ENCODE data around the gene TTYH2. TPM values are rescaled to one million over a fixed set of nuclear protein-coding genes. Genes with fewer than 3 reads are reported as not detected.

Gene TTYH2
- polyA plus RNA-seq, 1 of the 3 experiments (the other 2 are of a cell fraction): 16.1 TPM

GRCh38 chr17:74295625-74296547 lies 82.5 kb downstream of the TTYH2 start:
- Histone ChIP-seq H3K9me3 (peaks cover 4% of the 10 kb centered on the region; the same call in 1 of the 2 replicates), H3K9ac (no peak overlapping the region), H3F3A (replicated peaks; ENCODE audit: insufficient read depth) (no peaks in the 10 kb centered on the region), H3K27me3 (ENCODE audit: insufficient read depth) (no peaks in the 10 kb centered on the region), H3K4me2 (no peak overlapping the region), H3K9me2 (no peaks in the 10 kb centered on the region), H3K36me3 (replicated peaks in 1 of 2; ENCODE audit: control insufficient read depth in 1 of 2, insufficient read depth in 2 of 2, low read length in 1 of 2) (no peaks in the 10 kb centered on the region), H3K4me3 (ENCODE audit: low read depth in 2 of 2, low read length in 1 of 2) (no peak overlapping the region), H3K27ac (ENCODE audit: low read depth in 2 of 2, low read length in 1 of 2) (no peak overlapping the region), H3K4me1 (ENCODE audit: control insufficient read depth in 1 of 2, insufficient read depth in 2 of 2, low read depth in 1 of 2, low read length in 1 of 2) (peaks cover 0 to 3% of the 10 kb centered on the region in 2 experiments; a peak in 1 of 4 replicates), H4K20me1 (ENCODE audit: insufficient read depth) (no peaks in the 10 kb centered on the region), H3K79me2 (ENCODE audit: insufficient read depth) (no peaks in the 10 kb centered on the region), H2AFZ (ENCODE audit: low read depth) (no peak overlapping the region)
- no peak for DNase-seq
- 55% methylated on average over 10 of the region's 10 CpGs for WGBS (ENCODE audit: low lambda C conversion rate)
- ChIA-PET POLR2A (no interaction called here), CTCF (interaction anchor here (0.6 to 7.8 kb wide), 29 partner anchors 10 to 148 kb away, joined by 3 to 93 read pairs (median 5); partner anchors contain the start of genes GPR142 and RPL38)
- no peak for TF ChIP-seq TAF1 (IDR thresholded peaks at IDR 0.05; ENCODE audit: borderline replicate concordance, low read depth, low read length)
- TF ChIP-seq ELF1 (IDR thresholded peaks at IDR 0.05): no peak

- no peaks in the 10 kb centered on the region for H3K9me2 ChIP-seq
- peaks cover 0 to 3% of the 10 kb centered on the region in 2 experiments; a peak in 1 of 4 replicates for H3K4me1 ChIP-seq (ENCODE audit: control insufficient read depth in 1 of 2, insufficient read depth in 2 of 2, low read depth in 1 of 2, low read length in 1 of 2)
- TF ChIP-seq FOXM1 (IDR thresholded peaks at IDR 0.05; ENCODE audit: low read depth): no peak
- TF ChIP-seq MXI1 (IDR thresholded peaks at IDR 0.05; ENCODE audit: low read depth, low read length): peak; percentile 83; the same call in 1 of the 2 replicates
- TF ChIP-seq CTCF (IDR thresholded peaks at IDR 0.05): peak; percentile 16; the same call in 1 of the 2 replicates
- TF ChIP-seq RAD21 (IDR thresholded peaks at IDR 0.05; ENCODE audit: low read length): peak; percentile 76
- no peak for TF ChIP-seq TAF1 (IDR thresholded peaks at IDR 0.05; ENCODE audit: borderline replicate concordance, low read depth, low read length)
- peak; percentile 66 for TF ChIP-seq GATA2 (CRISPR knock-in tag; IDR thresholded peaks at IDR 0.05)
- TF ChIP-seq SMC3 (IDR thresholded peaks at IDR 0.05; ENCODE audit: low read depth, low read length): peak; percentile 75; the same call in 1 of the 2 replicates
- ChIA-PET CTCF (interaction anchor here (0.6 to 7.8 kb wide), 30 partner anchors 9 to 161 kb away, joined by 3 to 93 read pairs (median 6); partner anchors contain the start of genes GPR142 and RPL38), POLR2A (interaction anchor here (0.6 kb wide), 1 partner anchor 84 kb away, joined by 3 read pairs; the partner anchor contains the start of gene TTYH2)
- no peak overlapping the region; a peak in 1 of 4 replicates for H3K4me3 ChIP-seq (ENCODE audit: low read depth in 2 of 2, low read length in 1 of 2)
- no peaks in the 10 kb centered on the region for H3K79me2 ChIP-seq (ENCODE audit: insufficient read depth)
- WGBS (ENCODE audit: low lambda C conversion rate): 15% methylated on average over 5 of the region's 5 CpGs
- H3F3A ChIP-seq (replicated peaks; ENCODE audit: insufficient read depth): no peaks in the 10 kb centered on the region
- H3K36me3 ChIP-seq (replicated peaks in 1 of 2; ENCODE audit: control insufficient read depth in 1 of 2, insufficient read depth in 2 of 2, low read length in 1 of 2): no peaks in the 10 kb centered on the region
- no peak overlapping the region for H3K9ac ChIP-seq
- no peak overlapping the region for H3K4me2 ChIP-seq
- H2AFZ ChIP-seq (ENCODE audit: low read depth): no peak overlapping the region
- no peaks in the 10 kb centered on the region for H3K27me3 ChIP-seq (ENCODE audit: insufficient read depth)
- H3K9me3 ChIP-seq: peaks cover 4% of the 10 kb centered on the region; the same call in 1 of the 2 replicates
- no peaks in the 10 kb centered on the region for H4K20me1 ChIP-seq (ENCODE audit: insufficient read depth)
- H3K27ac ChIP-seq (ENCODE audit: low read depth in 2 of 2, low read length in 1 of 2): no peak overlapping the region
- peak; percentile 76 for DNase-seq
Measured at GRCh38 chr17:74296548-74296936, 83.2 kb downstream of the TTYH2 start.

All from SK-N-SH (cell line).